CD4-positive, alpha-beta T cell treated with Interferon alpha-2 for 1 hour (primary cell): ENCODE measurements around the gene JAZF1.
"Not testable (repeated sequence)": the region's sequence is repeated elsewhere in the genome, so short reads cannot be mapped to it uniquely, and the experiment has no call there.

Experiments
- DNase-seq, 2 donors: peaks; one replicate each; pipeline ENCODE4 v3.0.0-alpha.2; 2020 to 2022

Gene JAZF1

GRCh38 chr7:28037220-28038010 is 143.2 kb downstream of the JAZF1 start:
- DNase-seq = no peak

GRCh38 chr7:28036696-28037095 is 143.9 kb downstream of the JAZF1 start:
- DNase-seq = no peak

GRCh38 chr7:28033386-28033785 is 147.2 kb downstream of the JAZF1 start:
- DNase-seq = no peak

GRCh38 chr7:28032738-28033380 is 147.7 kb downstream of the JAZF1 start:
- no peak for DNase-seq

GRCh38 chr7:28029051-28029450 is 151.5 kb downstream of the JAZF1 start:
- no peak for DNase-seq

GRCh38 chr7:28028471-28028870 is 152.1 kb downstream of the JAZF1 start:
- no peak for DNase-seq

GRCh38 chr7:28026237-28026636 is 154.4 kb downstream of the JAZF1 start:
- no peak for DNase-seq

GRCh38 chr7:28024786-28025334 is 155.7 kb downstream of the JAZF1 start:
- DNase-seq = no peak

GRCh38 chr7:28020302-28020940 is 160.2 kb downstream of the JAZF1 start:
- peak; percentile 33 to 62 for DNase-seq

- no peak for DNase-seq
Observed at GRCh38 chr7:28018856-28019465, 161.6 kb downstream of the JAZF1 start.

- no peak for DNase-seq
Observed at GRCh38 chr7:28018446-28018845, 162.1 kb downstream of the JAZF1 start.

GRCh38 chr7:28018020-28018419 is 162.6 kb downstream of the JAZF1 start:
- DNase-seq = no peak

- no peak for DNase-seq
Observed at GRCh38 chr7:28017372-28017771, 163.2 kb downstream of the JAZF1 start.

- no peak for DNase-seq
Observed at GRCh38 chr7:28016297-28016696, 164.3 kb downstream of the JAZF1 start.

- DNase-seq = no peak
Observed at GRCh38 chr7:28015169-28015568, 165.4 kb downstream of the JAZF1 start.

GRCh38 chr7:28014340-28014739 is 166.3 kb downstream of the JAZF1 start:
- not testable (repeated sequence) for DNase-seq

GRCh38 chr7:28013441-28013840 is 167.2 kb downstream of the JAZF1 start:
- DNase-seq = no peak

GRCh38 chr7:28013019-28013418 is 167.6 kb downstream of the JAZF1 start:
- no peak for DNase-seq

- no peak for DNase-seq
Observed at GRCh38 chr7:28008911-28009310, 171.7 kb downstream of the JAZF1 start.

- DNase-seq = no peak
Observed at GRCh38 chr7:28008171-28008570, 172.4 kb downstream of the JAZF1 start.

GRCh38 chr7:28006491-28006890 is 174.1 kb downstream of the JAZF1 start:
- DNase-seq = no peak

GRCh38 chr7:28005847-28006231 is 174.8 kb downstream of the JAZF1 start:
- no peak for DNase-seq
